NCI-H2196 treated with DMSO at 0.1 percent for 48 hours (cell line): ENCODE data around the gene IQSEC3.

Source experiments
- DNase-seq: peaks from one replicate; lab custom pipeline; 2025; ENCODE audit not compliant: unreplicated experiment; lab: John Stamatoyannopoulos, UW

IQSEC3 gene

GRCh38 chr12:138171-138897 lies 71.8 kb downstream of the IQSEC3 start:
- no peak for DNase-seq

GRCh38 chr12:138898-139534 lies 72.4 kb downstream of the IQSEC3 start:
- no peak for DNase-seq

- DNase-seq = no peak
These were observed 73.0 kb downstream of the IQSEC3 start for GRCh38 chr12:139585-139984.

DNA sequence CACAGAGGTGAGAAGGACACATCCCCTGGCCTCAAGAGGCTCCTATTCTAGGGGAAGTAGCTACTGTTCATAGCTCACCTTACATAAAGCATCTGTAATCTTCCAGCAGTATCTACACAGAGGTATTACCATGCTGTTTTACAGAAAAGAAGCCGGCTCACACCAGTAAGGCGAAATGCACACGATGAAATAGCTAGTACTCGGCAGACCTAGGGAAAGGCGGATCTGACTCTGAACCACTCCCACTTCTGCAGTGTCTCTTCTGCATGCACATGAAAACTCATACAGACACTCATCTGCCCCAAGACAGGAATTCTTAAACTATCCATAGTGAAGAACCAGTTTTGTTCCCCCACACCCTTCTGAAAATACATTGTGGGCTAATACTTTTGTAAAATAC lies 73.6 kb downstream of the IQSEC3 start:
- DNase-seq = no peak

DNA sequence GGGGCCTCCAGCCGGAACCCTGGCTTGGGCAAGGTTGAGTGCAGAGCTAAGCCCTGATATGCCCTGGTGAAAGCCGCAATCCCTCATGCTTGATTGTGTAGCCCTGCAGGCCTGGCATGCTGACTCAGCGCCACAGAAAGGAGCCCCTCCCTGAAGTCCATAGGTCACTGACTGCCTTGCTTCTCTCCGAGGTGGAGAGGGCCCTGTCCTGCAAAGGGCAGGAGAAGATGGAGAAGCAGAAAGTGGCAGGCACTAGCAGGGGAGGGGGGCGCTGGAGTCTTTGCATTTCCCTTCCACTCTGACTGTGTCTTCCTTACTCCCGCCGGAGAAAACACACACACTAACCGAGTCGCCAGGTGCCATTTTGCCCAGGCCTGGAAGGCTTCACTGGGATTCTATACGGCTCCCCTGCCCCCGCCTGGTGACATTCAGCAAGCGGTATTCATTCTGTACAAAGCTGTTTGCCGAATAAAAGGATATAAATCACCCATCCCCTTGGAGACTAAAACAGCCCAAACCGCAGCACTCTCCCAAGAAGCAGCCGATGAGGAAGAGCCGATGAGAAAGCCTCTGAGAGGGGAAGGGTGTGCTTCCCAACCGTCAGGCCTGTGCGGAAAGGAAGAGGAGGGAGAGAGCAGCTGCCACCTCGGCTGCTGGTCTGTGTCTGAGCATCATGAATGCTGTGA lies 77.5 kb downstream of the IQSEC3 start:
- DNase-seq = no peak

- no peak for DNase-seq
These were observed 78.2 kb downstream of the IQSEC3 start for GRCh38 chr12:144650-145284.

DNA sequence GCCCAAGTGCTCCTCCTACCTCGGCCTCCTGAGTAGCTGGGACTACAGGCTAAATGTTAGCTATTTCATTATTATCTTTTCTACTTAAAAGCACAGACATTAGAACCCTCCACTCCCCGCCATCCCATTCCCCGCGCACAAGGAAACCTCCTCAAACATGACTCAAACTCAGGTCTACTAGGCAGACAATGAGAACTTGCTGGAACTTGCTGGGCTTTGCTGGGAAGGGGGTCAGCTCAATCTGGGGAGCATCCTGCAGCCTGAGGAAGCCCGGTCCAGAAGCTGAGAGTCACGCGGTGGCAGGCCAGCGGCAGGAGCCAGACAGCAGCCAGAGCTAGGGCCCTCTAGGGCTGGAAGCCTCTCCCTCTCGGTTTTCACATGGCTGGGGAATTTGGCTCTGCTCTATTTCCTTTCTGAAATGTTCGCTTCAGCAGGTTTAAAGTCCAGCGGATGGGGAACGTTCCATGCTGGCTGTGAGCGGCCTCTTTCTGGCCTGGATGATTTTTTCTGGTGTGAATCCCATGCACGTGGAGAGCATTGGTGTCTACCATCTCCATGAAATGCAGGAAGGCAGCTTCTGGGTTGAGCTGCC lies 78.9 kb downstream of the IQSEC3 start:
- DNase-seq = no peak

DNA sequence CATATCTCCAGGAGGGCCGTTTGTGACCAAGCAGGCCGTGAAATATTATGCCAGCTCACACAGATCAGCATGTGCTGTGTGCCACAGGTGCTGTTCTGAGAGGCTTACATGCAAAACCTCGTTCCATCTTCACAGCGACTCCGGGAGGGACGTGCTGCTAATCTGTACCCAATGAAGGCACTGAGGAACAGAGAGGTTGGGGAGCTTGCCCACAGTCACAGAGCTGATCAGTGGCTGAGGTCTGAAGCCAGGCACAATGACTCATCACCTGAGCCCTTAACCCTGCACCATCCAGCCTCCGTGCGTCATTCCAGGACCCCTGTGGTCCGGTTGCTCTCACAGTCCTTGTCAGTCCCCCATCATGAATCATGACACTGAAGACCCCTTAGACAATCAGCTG lies 80.7 kb downstream of the IQSEC3 start:
- no peak for DNase-seq

DNA sequence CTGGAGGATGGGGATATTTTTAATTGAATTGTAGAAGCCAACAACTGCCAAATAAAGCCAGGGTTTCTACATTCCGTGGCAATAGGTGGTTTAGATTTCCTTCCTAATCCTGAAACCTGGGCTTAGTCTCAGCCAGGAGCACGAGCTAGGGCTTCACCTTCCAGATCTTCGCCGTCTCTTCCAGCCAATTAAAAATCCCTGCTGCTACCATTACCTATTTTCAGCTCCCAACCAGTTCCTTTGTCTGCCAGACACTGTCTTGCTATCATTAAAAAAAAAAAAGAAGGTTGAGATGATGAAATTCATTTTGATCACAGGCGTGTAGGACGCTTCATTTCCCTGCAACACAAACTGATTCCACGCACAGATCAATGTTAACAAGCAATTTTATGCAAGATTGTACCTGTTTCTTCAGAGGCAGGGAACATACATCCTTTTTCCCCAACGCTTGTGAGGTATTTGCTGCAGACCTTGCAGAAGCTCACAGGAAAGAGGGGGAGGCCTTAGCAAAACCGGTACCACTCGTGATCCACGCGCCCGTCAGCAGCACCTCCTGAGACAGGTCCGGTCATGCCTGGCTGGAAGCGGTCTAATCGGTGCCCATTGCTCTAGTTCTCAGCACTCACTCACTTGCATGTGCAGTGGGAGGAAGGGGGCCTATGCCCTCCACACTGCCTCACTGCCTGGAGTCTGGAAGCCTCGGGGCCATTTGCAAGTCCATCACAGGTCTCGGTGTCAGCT lies 82.3 kb downstream of the IQSEC3 start:
- no peak for DNase-seq

DNA sequence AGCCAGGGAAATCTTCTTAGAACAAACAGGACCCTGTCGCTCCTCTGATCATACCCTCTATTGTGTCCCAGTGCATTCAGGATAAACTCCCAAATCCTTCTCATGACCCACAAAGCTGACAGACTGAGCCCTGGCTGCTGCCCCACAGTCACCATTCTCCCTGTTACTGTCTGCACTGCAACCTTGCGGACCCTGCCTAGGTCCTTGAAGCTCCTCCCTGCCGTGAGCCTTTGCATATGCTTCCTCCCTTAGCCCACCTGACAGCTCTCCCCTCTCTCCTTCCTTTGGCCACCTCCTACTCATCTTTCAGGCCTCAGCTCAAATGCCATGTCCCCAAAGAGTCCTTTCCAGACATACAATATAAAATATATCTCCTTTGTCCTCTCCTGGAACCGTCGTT lies 85.0 kb downstream of the IQSEC3 start:
- no peak for DNase-seq

DNA sequence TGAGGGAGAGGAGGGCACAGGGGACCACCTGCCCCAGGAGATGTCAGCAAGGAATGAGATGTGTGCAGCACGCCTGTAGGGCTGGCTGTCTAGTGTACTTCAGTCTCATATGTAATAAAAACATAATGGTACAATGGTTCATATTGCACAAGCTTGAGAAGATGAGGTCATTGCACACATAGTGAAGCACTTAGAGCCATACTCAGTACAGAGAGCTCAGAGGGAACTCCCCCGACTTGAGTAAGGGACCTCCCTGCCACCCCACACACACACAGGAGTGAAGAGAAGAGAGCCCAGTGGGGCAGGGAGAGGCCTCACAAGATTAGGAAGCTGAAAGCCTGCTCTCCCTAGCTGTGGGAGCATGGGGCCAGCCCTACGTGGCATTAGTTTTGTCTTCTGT lies 85.9 kb downstream of the IQSEC3 start:
- no peak for DNase-seq

- no peak for DNase-seq
These were observed 86.6 kb downstream of the IQSEC3 start for GRCh38 chr12:153080-153746.

GRCh38 chr12:154058-154457 lies 87.5 kb downstream of the IQSEC3 start:
- no peak for DNase-seq

- DNase-seq = no peak
These were observed 88.4 kb downstream of the IQSEC3 start for GRCh38 chr12:155006-155405.

GRCh38 chr12:155646-156045 lies 89.1 kb downstream of the IQSEC3 start:
- DNase-seq = no peak

GRCh38 chr12:156945-157344 lies 90.4 kb downstream of the IQSEC3 start:
- no peak for DNase-seq

DNA sequence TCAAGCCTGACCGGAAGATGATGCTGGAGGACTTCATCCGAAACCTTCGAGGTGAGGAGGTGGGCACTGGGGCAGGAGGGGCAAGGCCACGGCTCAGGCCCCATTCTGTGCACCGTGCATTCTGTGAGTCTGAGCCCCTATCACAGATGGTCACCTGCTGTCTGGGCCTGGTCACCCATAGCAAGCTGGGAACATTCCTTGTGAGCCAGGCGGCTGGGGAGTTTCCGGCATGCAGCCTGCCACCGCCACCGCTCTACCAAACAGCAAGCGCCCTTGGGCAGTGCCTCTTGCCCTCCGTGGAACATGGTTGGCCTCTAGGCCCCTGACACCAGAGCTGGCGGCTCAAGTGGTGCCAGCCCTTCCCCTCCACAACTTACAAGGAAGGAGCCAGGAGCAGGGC lies 91.1 kb downstream of the IQSEC3 start:
- no peak for DNase-seq

- no peak for DNase-seq
These were observed 92.7 kb downstream of the IQSEC3 start for GRCh38 chr12:159156-159782.

DNA sequence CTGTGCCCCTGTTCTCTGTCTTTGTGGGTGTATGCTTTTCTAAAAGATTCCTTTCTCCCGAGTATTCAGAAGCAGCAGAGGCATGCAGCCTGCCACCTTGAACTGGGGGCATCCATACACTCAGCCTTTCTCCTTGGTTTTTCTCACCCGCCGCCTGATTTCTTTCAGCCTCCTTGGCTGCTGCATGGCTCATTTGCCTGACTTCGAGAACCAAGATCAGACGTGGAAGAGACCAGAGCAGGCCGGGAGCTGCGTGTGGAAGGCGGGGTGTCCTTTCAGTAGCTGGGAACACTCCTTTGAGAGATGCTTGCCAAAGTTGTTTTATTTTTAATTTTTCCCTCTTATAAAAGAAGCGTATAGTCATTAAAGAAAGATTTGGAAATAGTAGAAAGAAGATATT lies 94.3 kb downstream of the IQSEC3 start:
- no peak for DNase-seq

- DNase-seq = no peak
These were observed 95.3 kb downstream of the IQSEC3 start for GRCh38 chr12:161823-162222.
